ENCODE results near the gene ZNF215. TPM values are rescaled to one million over a fixed set of nuclear protein-coding genes. Genes with fewer than 3 reads are reported as not detected.

ZNF215 gene
- total RNA-seq, 4 donors from 2014 or later = 0.36 to 0.44 (median 0.39) TPM; not detected in 1

DNA sequence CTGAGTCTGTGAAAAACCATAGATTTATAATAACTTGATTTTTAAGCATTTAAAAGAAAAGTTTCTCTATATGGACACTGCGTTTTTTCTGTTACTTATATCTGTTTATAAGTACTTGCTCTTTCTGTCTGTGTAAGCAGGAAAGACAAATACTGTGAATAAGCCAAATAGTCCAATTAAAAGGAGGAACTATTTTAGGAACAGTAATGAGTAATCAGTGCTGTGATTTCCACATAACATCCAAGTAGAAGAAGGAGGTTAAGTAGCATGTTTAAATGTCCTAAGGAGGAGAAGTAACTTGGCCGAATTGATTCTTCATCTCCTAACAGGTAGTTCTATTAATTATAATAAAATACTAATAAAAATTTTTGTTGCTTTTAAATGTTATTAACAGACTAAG is 53.1 kb downstream of the ZNF215 start:
- no peak overlapping the region for H3K27ac ChIP-seq
- no peak for TF ChIP-seq POLR2A (IDR thresholded peaks at IDR 0.05)
- TF ChIP-seq, protein P1, sequence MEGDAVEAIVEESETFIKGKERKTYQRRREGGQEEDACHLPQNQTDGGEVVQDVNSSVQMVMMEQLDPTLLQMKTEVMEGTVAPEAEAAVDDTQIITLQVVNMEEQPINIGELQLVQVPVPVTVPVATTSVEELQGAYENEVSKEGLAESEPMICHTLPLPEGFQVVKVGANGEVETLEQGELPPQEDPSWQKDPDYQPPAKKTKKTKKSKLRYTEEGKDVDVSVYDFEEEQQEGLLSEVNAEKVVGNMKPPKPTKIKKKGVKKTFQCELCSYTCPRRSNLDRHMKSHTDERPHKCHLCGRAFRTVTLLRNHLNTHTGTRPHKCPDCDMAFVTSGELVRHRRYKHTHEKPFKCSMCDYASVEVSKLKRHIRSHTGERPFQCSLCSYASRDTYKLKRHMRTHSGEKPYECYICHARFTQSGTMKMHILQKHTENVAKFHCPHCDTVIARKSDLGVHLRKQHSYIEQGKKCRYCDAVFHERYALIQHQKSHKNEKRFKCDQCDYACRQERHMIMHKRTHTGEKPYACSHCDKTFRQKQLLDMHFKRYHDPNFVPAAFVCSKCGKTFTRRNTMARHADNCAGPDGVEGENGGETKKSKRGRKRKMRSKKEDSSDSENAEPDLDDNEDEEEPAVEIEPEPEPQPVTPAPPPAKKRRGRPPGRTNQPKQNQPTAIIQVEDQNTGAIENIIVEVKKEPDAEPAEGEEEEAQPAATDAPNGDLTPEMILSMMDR (IDR thresholded peaks at IDR 0.05 in 4 of 5, conservative IDR thresholded peaks at IDR 0.05 in 1 of 5) = no peak
- ATAC-seq (no peak), DNase-seq (no peak)
- no peaks in the 10 kb centered on the region for H3K9me3 ChIP-seq
- no peaks in the 10 kb centered on the region for H3K4me1 ChIP-seq
- intact Hi-C loops (cut with DNase I; ENCODE audit: low total_unique reads) (no loop called here), in situ Hi-C loops (cut with MboI; ENCODE audit: low sequenced_read_pairs in 4 of 4) (no loop called here)
- no peak overlapping the region for H3K4me3 ChIP-seq
- H3K27me3 ChIP-seq = no peaks in the 10 kb centered on the region
- H3K36me3 ChIP-seq = no peaks in the 10 kb centered on the region

DNA sequence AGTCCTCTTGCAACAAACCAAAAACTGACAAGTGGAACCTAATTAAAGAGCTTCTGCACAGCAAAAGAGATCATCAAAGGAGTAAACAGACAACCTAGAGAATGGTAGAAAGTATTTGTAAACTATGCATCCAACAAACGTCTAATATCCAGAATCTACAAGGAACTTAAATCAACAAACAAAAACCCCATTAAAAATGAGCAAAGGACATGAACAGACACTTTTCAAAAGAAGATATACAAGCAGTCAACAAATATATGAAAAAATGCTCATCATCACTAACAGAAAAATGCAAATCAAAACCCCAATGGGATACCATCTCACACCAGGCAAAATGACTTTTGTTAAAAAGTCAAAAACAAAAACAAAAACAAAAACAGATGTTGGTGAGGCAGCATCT is 60.3 kb downstream of the ZNF215 start:
- no peaks in the 10 kb centered on the region for H3K27me3 ChIP-seq
- in situ Hi-C loops (cut with MboI; ENCODE audit: low sequenced_read_pairs in 4 of 4) = no loop called here
- no peak for DNase-seq
- no peak for ATAC-seq
- H3K4me1 ChIP-seq = no peaks in the 10 kb centered on the region
- TF ChIP-seq POLR2A (IDR thresholded peaks at IDR 0.05) = no peak
- TF ChIP-seq, protein P1 (IDR thresholded peaks at IDR 0.05 in 4 of 5, conservative IDR thresholded peaks at IDR 0.05 in 1 of 5) = no peak
- no peaks in the 10 kb centered on the region for H3K36me3 ChIP-seq
- no peaks in the 10 kb centered on the region for H3K9me3 ChIP-seq
- no peak overlapping the region for H3K27ac ChIP-seq
- no peak overlapping the region for H3K4me3 ChIP-seq
- intact Hi-C loops (cut with DNase I; ENCODE audit: low total_unique reads) = no loop called here

DNA sequence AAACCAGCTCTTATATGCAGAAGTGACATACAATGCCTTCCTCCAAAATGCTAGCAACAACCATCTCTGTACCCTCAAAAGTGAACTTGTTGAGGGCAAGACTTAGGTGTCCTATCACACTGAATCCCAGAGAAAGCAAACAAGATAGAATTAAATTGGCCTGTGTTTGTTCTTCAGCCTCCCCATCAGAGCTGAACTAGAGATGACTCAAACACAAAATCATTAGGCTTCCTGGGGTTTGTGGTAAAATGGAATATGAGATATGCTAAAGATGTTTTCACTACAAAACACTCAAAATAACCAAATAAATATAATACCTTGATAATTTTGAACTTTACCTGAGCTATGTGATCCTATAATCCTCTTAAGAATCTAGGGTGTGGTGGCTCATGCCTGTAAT is 62.3 kb downstream of the ZNF215 start:
- Histone ChIP-seq H3K27ac (no peak overlapping the region), H3K9me3 (no peaks in the 10 kb centered on the region), H3K4me3 (no peak overlapping the region), H3K4me1 (peaks cover 6 to 13% of the 10 kb centered on the region in 2 donors), H3K27me3 (no peaks in the 10 kb centered on the region), H3K36me3 (no peaks in the 10 kb centered on the region)
- ATAC-seq (no peak), DNase-seq (no peak)
- no peak for TF ChIP-seq POLR2A (IDR thresholded peaks at IDR 0.05)
- TF ChIP-seq, protein P1 (IDR thresholded peaks at IDR 0.05 in 4 of 5, conservative IDR thresholded peaks at IDR 0.05 in 1 of 5) = no peak
- in situ Hi-C loops (cut with MboI; ENCODE audit: low sequenced_read_pairs in 4 of 4) = no loop called here
- intact Hi-C loops (cut with DNase I; ENCODE audit: low total_unique reads) = no loop called here

DNA sequence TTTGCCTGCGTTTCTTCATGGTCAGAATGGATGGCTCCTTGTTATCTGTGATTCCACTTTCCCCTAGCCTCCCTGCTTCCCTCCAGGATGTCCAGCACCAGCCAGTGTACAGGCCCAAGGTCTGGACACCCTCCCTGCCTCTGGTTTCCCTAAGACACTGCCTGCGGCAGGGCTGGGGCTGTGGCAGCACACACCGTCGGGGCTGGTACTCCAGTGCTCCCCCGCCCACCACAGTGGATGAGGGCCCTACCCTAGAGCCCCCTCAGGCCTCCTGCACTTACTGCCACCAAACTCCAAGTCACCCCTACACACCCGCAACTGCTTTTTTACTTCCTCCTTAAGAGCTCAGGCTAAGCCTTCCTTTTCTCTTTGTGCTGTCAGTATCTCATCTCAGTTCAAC is 65.0 kb downstream of the ZNF215 start:
- in situ Hi-C loops (cut with MboI; ENCODE audit: low sequenced_read_pairs in 4 of 4) (no loop called here), intact Hi-C loops (cut with DNase I; ENCODE audit: low total_unique reads) (loop anchor here (10.0 kb wide), 1 partner anchor 596 kb away; the partner anchor contains the start of gene SMPD1)
- H3K27ac ChIP-seq = peak overlapping the region in 3 of 4 donors; percentile 10 to 73 (median 67)
- H3K4me1 ChIP-seq = peaks cover 6 to 13% of the 10 kb centered on the region in 2 donors
- H3K36me3 ChIP-seq = no peaks in the 10 kb centered on the region
- DNase-seq (no peak), ATAC-seq (no peak)
- no peak overlapping the region for H3K4me3 ChIP-seq
- no peaks in the 10 kb centered on the region for H3K27me3 ChIP-seq
- H3K9me3 ChIP-seq = no peaks in the 10 kb centered on the region
- TF ChIP-seq POLR2A (IDR thresholded peaks at IDR 0.05) = no peak
- TF ChIP-seq, protein P1 (IDR thresholded peaks at IDR 0.05 in 4 of 5, conservative IDR thresholded peaks at IDR 0.05 in 1 of 5) = no peak

DNA sequence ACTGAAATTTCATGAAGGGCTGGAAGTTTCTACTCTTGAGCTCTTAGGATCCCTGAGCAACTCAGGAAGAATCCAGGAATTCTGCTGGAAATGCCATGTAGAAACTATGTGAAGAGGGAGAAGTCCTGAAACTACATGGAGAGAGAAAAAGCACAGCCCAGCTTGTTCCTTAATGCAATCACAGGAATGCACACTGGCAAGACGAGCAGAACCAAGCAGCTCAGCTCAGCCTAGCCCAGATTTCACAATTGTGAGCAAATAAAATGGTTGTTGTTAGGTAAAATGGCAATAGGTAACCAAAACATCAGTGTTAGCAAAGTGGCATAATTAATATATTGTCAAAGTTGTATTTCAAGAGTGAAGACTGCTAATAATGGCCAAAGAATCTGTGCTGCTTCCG is 65.8 kb downstream of the ZNF215 start:
- DNase-seq (no peak), ATAC-seq (peak; percentile 28 to 38)
- H3K27ac ChIP-seq = peak overlapping the region in 3 of 4 donors; percentile 67 to 73 (median 72)
- in situ Hi-C loops (cut with MboI; ENCODE audit: low sequenced_read_pairs in 4 of 4) (no loop called here), intact Hi-C loops (cut with DNase I; ENCODE audit: low total_unique reads) (loop anchor here (2.0 to 10.0 kb wide), 2 partner anchors 29 to 597 kb away; partner anchors contain the start of genes NLRP14, SMPD1 and ZNF214)
- peaks cover 6 to 13% of the 10 kb centered on the region in 2 donors for H3K4me1 ChIP-seq
- H3K27me3 ChIP-seq = no peaks in the 10 kb centered on the region
- no peak overlapping the region for H3K4me3 ChIP-seq
- H3K36me3 ChIP-seq = no peaks in the 10 kb centered on the region
- no peaks in the 10 kb centered on the region for H3K9me3 ChIP-seq
- no peak for TF ChIP-seq POLR2A (IDR thresholded peaks at IDR 0.05)
- TF ChIP-seq, protein P1 (IDR thresholded peaks at IDR 0.05 in 4 of 5, conservative IDR thresholded peaks at IDR 0.05 in 1 of 5) = no peak
